Panc1 (cell line): Measurements from ENCODE around the gene SLC35G2. TPM values are rescaled to one million over a fixed set of nuclear protein-coding genes. Genes with fewer than 3 reads are reported as not detected.

Source experiments
- ATAC-seq: fragments of 200-7000 bp; cut with Tn5 transposase; 2 replicates; pipeline ENCODE4 v1.9.1; 2020; ENCODE audit warnings: mild to moderate bottlenecking, moderate library complexity
- BruUV-seq: library from RNA; stranded (reverse); fragments of 400-500 nt; replicated peaks from 2 replicates; lab custom pipeline; 2021; lab: Mats Ljungman, UMichigan
- CTCF ChIA-PET: fragments of 300-600 bp; sonication (Branson Sonifier 250); formaldehyde crosslinking; loops from one replicate; lab custom pipeline; 2022; ENCODE audit warnings: antibody characterized with exemption; lab: Charles Lee
- POLR2A ChIA-PET: fragments of 300-600 bp; sonication (Branson Sonifier 250); formaldehyde crosslinking; loops from one replicate; lab custom pipeline; 2022; ENCODE audit warnings: antibody characterized with exemption; lab: Charles Lee
- DNase-seq: peaks from one replicate; pipeline ENCODE4 v3.0.0-alpha.2; 2010; ENCODE audit warnings: low read depth, low spot score
- H3K27ac ChIP-seq: 2 replicates; pipeline ENCODE4 v1.5.1; 2011; ENCODE audit warnings: mild to moderate bottlenecking, low read length, inconsistent platforms
- H3K27me3 ChIP-seq: fragments of 200-500 bp; sonication (Bioruptor generic); 2 replicates; pipeline ENCODE4 v1.6.0; 2014; ENCODE audit warnings: low read length, inconsistent platforms; ENCODE audit not compliant: control insufficient read depth, insufficient read depth
- H3K36me3 ChIP-seq: fragments of 200-500 bp; sonication (Bioruptor generic); 2 replicates; pipeline ENCODE4 v1.5.1; 2014; ENCODE audit warnings: inconsistent platforms, mild to moderate bottlenecking, low read length, moderate library complexity; ENCODE audit not compliant: control insufficient read depth, insufficient read depth
- H3K4me1 ChIP-seq: 2 replicates; pipeline ENCODE4 v1.5.1; 2011; ENCODE audit warnings: inconsistent platforms, mild to moderate bottlenecking, low read length, moderate library complexity; ENCODE audit not compliant: control insufficient read depth, insufficient read depth
- H3K4me3 ChIP-seq, 2 experiments: 2 replicates each; pipeline ENCODE4 v1.5.1; 2011 to 2012; ENCODE audit warnings: low read depth in 2 of 2, low read length in 2 of 2, mild to moderate bottlenecking in 2 of 2, inconsistent platforms in 1 of 2, moderate library complexity in 1 of 2
- H3K9me3 ChIP-seq: fragments of 200-500 bp; sonication (Bioruptor generic); 2 replicates; pipeline ENCODE4 v1.5.1; 2014; ENCODE audit warnings: low read depth, mild to moderate bottlenecking, inconsistent platforms, low read length, moderate library complexity; ENCODE audit not compliant: control insufficient read depth, insufficient read depth
- POLR2AphosphoS5 ChIP-seq: IDR thresholded peaks from 2 replicates; pipeline ENCODE4 v1.6.1; 2012; ENCODE audit warnings: mild to moderate bottlenecking, low read depth, low read length, moderate library complexity
- SIN3A ChIP-seq: IDR thresholded peaks from 2 replicates; pipeline ENCODE4 v1.6.1; 2012; ENCODE audit warnings: low read depth, mild to moderate bottlenecking, low read length, moderate library complexity, borderline replicate concordance; ENCODE audit not compliant: insufficient read depth
- TCF7L2 ChIP-seq: IDR thresholded peaks from 2 replicates; pipeline ENCODE4 v1.6.1; 2011; ENCODE audit warnings: mild to moderate bottlenecking, low read depth, low read length, inconsistent platforms
- in situ Hi-C: cut with HindIII; loops from 2 replicates; pipeline ENCODE4 v1.10.0; 2016; ENCODE audit warnings: low sequenced_read_pairs, low pct_unique_long_range_greater_than_20kb
- intact Hi-C: fragments of 100-400 bp; cut with micrococcal nuclease; formaldehyde crosslinking; loops from one replicate; pipeline ENCODE4 v1.10.0; 2022; ENCODE audit not compliant: unreplicated experiment
- total RNA-seq: library from RNA; stranded (reverse); gene quantifications from one replicate; pipeline ENCODE4 v1.2.1, GENCODE V29; 2021; ENCODE audit not compliant: unreplicated experiment
- TF ChIP-seq, protein P1 (sequence below): fragments of 450-650 bp; IDR thresholded peaks from 2 replicates; pipeline ENCODE4 v1.5.1; 2017; ENCODE audit warnings: mild to moderate bottlenecking
- TF ChIP-seq, protein P2 (sequence below), 2 experiments: IDR thresholded peaks; 2 replicates each; pipeline ENCODE4 v1.6.1; 2011 to 2012; ENCODE audit warnings: low read depth in 2 of 2, control low read depth in 1 of 2, low read length in 1 of 2, mild to moderate bottlenecking in 1 of 2, moderate library complexity in 1 of 2; ENCODE audit not compliant: insufficient read depth in 1 of 2

The SLC35G2 gene
- total RNA-seq, 1 experiment from 2014 or later, result 15.0 TPM

DNA sequence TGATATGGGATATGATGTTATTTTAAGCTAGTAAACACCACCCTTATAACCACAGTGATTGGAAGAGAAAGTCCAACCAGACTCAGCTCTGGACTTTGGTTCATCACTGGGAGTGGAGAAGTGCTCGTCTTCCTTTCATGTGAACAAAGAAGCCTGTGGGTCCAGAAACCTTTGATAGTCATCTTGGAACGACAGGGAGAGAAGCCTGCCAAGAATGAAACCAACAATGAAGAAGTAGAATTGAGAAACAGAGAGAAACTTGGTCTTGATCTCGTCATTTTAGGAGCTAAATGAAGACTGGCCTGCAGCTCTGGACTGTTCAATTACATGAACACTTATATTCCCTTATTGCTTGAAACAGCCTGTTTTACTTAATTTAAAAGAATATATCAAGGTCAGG lies 13.1 kb upstream of the SLC35G2 start:
- in situ Hi-C loops (no loop called here), intact Hi-C loops (no loop called here)
- no peaks in the 10 kb centered on the region for H3K9me3 ChIP-seq
- no peak for DNase-seq
- ChIA-PET POLR2A (no interaction called here), CTCF (no interaction called here)
- H3K4me3 ChIP-seq, result no peak overlapping the region
- H3K4me1 ChIP-seq, result no peaks in the 10 kb centered on the region
- BruUV-seq, result no TSS peak
- ATAC-seq, result no peak
- H3K36me3 ChIP-seq, result no peaks in the 10 kb centered on the region
- H3K27ac ChIP-seq, result no peak overlapping the region
- TF ChIP-seq POLR2AphosphoS5 (no peak), TCF7L2 (no peak), SIN3A (no peak)
- TF ChIP-seq, protein P1, sequence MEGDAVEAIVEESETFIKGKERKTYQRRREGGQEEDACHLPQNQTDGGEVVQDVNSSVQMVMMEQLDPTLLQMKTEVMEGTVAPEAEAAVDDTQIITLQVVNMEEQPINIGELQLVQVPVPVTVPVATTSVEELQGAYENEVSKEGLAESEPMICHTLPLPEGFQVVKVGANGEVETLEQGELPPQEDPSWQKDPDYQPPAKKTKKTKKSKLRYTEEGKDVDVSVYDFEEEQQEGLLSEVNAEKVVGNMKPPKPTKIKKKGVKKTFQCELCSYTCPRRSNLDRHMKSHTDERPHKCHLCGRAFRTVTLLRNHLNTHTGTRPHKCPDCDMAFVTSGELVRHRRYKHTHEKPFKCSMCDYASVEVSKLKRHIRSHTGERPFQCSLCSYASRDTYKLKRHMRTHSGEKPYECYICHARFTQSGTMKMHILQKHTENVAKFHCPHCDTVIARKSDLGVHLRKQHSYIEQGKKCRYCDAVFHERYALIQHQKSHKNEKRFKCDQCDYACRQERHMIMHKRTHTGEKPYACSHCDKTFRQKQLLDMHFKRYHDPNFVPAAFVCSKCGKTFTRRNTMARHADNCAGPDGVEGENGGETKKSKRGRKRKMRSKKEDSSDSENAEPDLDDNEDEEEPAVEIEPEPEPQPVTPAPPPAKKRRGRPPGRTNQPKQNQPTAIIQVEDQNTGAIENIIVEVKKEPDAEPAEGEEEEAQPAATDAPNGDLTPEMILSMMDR, result no peak
- TF ChIP-seq, protein P2, sequence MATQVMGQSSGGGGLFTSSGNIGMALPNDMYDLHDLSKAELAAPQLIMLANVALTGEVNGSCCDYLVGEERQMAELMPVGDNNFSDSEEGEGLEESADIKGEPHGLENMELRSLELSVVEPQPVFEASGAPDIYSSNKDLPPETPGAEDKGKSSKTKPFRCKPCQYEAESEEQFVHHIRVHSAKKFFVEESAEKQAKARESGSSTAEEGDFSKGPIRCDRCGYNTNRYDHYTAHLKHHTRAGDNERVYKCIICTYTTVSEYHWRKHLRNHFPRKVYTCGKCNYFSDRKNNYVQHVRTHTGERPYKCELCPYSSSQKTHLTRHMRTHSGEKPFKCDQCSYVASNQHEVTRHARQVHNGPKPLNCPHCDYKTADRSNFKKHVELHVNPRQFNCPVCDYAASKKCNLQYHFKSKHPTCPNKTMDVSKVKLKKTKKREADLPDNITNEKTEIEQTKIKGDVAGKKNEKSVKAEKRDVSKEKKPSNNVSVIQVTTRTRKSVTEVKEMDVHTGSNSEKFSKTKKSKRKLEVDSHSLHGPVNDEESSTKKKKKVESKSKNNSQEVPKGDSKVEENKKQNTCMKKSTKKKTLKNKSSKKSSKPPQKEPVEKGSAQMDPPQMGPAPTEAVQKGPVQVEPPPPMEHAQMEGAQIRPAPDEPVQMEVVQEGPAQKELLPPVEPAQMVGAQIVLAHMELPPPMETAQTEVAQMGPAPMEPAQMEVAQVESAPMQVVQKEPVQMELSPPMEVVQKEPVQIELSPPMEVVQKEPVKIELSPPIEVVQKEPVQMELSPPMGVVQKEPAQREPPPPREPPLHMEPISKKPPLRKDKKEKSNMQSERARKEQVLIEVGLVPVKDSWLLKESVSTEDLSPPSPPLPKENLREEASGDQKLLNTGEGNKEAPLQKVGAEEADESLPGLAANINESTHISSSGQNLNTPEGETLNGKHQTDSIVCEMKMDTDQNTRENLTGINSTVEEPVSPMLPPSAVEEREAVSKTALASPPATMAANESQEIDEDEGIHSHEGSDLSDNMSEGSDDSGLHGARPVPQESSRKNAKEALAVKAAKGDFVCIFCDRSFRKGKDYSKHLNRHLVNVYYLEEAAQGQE (IDR thresholded peaks at IDR 0.05; ENCODE audit: insufficient read depth in 1 of 2, low read depth in 2 of 2, low read length in 1 of 2), result no peak
- H3K27me3 ChIP-seq, result no peaks in the 10 kb centered on the region

DNA sequence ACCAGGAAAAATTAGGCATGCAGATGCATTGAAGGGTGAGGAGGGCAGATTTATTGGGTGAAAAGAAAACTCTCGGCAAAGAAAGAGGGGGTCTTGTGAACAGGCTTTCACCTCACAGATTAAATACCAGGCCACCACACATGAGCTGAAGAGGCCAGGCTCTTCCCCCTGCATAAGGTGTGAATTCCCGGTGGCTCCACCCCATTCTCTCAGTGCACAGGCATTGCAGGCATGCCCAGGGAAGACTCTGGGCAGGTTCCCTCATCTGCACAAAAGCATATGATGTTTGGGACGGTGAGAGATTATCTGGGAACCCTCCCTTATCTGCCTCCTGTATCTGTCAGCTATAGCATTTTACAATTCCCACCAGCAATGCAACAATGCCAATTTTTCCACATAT lies 7.2 kb upstream of the SLC35G2 start:
- intact Hi-C loops, result no loop called here
- H3K9me3 ChIP-seq, result no peaks in the 10 kb centered on the region
- ChIA-PET POLR2A (no interaction called here), CTCF (no interaction called here)
- BruUV-seq, result no TSS peak
- H3K4me3 ChIP-seq, result no peak overlapping the region
- H3K36me3 ChIP-seq, result no peaks in the 10 kb centered on the region
- in situ Hi-C loops, result no loop called here
- ATAC-seq, result no peak
- no peak for TF ChIP-seq SIN3A
- TF ChIP-seq POLR2AphosphoS5, result no peak
- TF ChIP-seq, protein P2 (IDR thresholded peaks at IDR 0.05; ENCODE audit: insufficient read depth in 1 of 2, low read depth in 2 of 2, low read length in 1 of 2), result no peak
- TF ChIP-seq, protein P1, result no peak
- no peak for TF ChIP-seq TCF7L2
- no peaks in the 10 kb centered on the region for H3K27me3 ChIP-seq
- DNase-seq, result no peak
- no peaks in the 10 kb centered on the region for H3K4me1 ChIP-seq
- H3K27ac ChIP-seq, result no peak overlapping the region
